SH-SY5Y (cell line): ENCODE results near the gene VWA5A.

ENCODE experiments used
- GATA2 ChIP-seq: IDR thresholded peaks from 2 replicates; pipeline ENCODE4 v1.6.1; 2011; ENCODE audit warnings: mild to moderate bottlenecking, low read depth, low read length
- GATA3 ChIP-seq: IDR thresholded peaks from 2 replicates; pipeline ENCODE4 v1.6.1; 2011; ENCODE audit warnings: low read depth, mild to moderate bottlenecking, low read length, moderate library complexity

VWA5A gene

GRCh38 chr11:124176925-124177715 lies 61.9 kb downstream of the VWA5A start:
- TF ChIP-seq GATA2 (no peak), GATA3 (no peak)

DNA sequence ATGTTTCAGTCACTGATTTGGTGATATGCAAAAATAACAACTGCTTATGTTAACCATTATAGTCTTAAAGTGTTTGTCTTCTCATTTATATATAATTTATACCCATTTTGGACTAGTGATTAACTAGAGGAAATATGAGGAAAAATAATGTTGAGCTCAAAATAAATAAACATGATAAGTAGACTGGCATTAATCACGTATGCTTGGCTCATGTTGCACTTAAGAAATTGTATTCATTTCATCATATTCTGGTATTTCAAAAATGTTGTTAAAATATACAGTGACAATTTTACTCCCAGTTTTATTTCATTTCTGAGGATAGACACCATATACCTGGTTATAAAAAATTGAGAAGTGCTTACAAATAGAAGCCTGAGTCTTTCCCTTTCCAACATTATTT lies 64.1 kb downstream of the VWA5A start:
- TF ChIP-seq GATA2: no peak

DNA sequence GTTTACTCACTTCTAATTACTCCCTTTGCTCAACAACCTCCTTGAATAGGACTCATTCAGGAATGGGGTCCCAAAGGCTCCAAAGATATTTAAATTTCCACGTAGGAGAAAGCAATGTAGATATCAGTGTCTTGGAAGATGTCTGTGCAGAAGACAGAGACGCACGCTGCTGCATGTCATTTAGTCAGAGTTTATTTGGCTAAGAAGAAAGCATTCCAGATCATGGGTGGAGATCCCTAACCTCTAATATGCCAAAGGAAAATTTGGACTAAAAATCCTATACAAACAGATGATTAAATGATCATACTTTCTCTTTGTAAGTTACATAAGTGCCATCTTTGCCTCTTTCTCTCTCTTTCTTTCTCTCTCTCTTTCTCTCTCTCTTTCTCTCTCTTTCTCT lies 67.8 kb downstream of the VWA5A start, which contains the start of gene OR10D3:
Gene OR10D3, plus strand, starts transcription at position 278 of the 400 bp plus-strand sequence. CDS start 1,925 bp downstream, outside the sequence.
- TF ChIP-seq GATA2: no peak

GRCh38 chr11:124190298-124191139 lies 75.3 kb downstream of the VWA5A start:
- TF ChIP-seq GATA2 (no peak), GATA3 (no peak)

DNA sequence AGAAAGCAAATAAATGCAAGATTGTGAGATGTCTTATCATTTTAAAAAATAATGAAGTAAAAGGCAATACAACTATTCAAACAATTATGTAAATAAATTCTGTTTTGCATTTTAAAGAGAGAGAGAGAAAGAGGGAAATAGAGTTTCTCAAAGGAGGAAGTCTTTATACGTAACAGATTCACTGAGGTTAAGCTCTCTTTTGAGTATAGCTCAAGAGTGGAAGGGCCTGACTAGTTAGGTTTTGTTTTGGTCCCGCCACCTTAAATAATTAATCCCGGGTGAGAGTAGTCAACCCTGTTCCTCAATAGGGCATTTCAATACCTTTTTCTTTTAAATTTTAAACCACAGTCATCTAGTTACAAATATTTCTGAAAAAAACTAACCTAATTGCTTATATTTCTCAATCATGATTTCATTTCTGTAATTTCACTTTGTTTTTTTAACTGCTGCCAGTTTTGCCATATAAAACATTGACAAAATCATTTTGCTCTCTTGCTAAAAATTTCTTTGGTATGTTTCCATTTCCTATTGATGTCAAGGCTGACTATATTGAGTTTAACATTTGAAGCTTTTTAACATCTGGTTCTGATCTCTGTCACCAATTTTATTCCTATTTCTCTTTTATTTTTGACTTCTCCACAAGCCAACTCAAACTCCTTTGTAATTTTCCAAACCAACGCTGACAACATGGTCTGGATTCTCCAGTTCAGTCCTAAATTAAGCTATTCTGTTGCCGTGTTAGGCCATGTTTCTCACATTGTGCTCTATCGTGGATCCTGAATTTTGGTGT lies 78.2 kb downstream of the VWA5A start:
- TF ChIP-seq GATA3 (no peak), GATA2 (no peak)

GRCh38 chr11:124194293-124195188 lies 79.3 kb downstream of the VWA5A start:
- TF ChIP-seq GATA3 (no peak), GATA2 (no peak)

DNA sequence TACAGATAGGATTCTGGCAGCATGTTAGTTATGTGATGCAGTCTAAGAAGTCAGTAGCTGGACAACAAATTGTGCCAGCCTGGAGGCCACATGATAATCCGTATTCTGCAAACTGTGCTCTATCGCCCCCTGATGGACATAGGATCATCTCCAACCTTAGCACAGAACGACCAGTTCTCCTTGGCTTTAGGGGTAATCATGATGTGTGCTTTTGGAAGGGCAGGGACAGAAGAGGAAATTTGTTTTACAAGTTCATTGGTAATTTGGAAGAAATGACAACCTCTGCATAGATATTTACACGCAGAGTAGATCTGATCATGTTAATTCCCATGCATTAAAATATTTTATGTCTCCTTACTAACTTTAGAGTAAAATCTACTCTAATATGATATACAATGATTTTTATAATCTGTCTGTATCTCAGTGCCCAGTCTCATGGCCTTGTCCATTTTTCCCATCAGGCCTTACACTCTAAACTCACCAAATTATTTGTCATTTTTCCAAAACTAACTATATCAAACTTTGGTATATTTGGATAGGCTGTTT lies 80.0 kb downstream of the VWA5A start:
- TF ChIP-seq GATA3 (no peak), GATA2 (no peak)
